Endometrium (tissue), 2 donors: ENCODE data around the gene IDH3G.
"Not testable (repeated sequence)": the region's sequence is repeated elsewhere in the genome, so short reads cannot be mapped to it uniquely, and the experiment has no call there.

Experiments
- FAIRE-seq: peaks from 2 replicates; lab custom pipeline; 2012; peaks lifted over from hg19 to GRCh38; lab: Jason Lieb, UNC
- donor health status: control.
- donor health status: control.

IDH3G gene

GRCh38 chrX:153755136-153755535, 39.0 kb downstream of the IDH3G start:
- no peak for FAIRE-seq

- FAIRE-seq = no peak
Measured at GRCh38 chrX:153750127-153750774, 43.9 kb downstream of the IDH3G start.

- not testable (repeated sequence) for FAIRE-seq
Measured at GRCh38 chrX:153749017-153749416, 45.2 kb downstream of the IDH3G start.

GRCh38 chrX:153746991-153747390, 47.2 kb downstream of the IDH3G start:
- FAIRE-seq = not testable (repeated sequence)

- no peak for FAIRE-seq
Measured at GRCh38 chrX:153746359-153746758, 47.8 kb downstream of the IDH3G start.

GRCh38 chrX:153745067-153745433, 49.1 kb downstream of the IDH3G start:
- not testable (repeated sequence) for FAIRE-seq

GRCh38 chrX:153744210-153745066, 49.7 kb downstream of the IDH3G start:
- no peak for FAIRE-seq

GRCh38 chrX:153743468-153744209, 50.5 kb downstream of the IDH3G start:
- not testable (repeated sequence) for FAIRE-seq

GRCh38 chrX:153742796-153743467, 51.2 kb downstream of the IDH3G start:
- FAIRE-seq = not testable (repeated sequence)

GRCh38 chrX:153742111-153742510, 52.1 kb downstream of the IDH3G start:
- not testable (repeated sequence) for FAIRE-seq

GRCh38 chrX:153741446-153741845, 52.7 kb downstream of the IDH3G start:
- FAIRE-seq = no peak

- no peak for FAIRE-seq
Measured at GRCh38 chrX:153740631-153741222, 53.4 kb downstream of the IDH3G start.

GRCh38 chrX:153739754-153740486, 54.3 kb downstream of the IDH3G start:
- no peak for FAIRE-seq

- no peak for FAIRE-seq
Measured at GRCh38 chrX:153738056-153738605, 56.0 kb downstream of the IDH3G start.

- FAIRE-seq = no peak
Measured at GRCh38 chrX:153736871-153737441, 57.2 kb downstream of the IDH3G start.

GRCh38 chrX:153736071-153736820, 57.9 kb downstream of the IDH3G start:
- FAIRE-seq = no peak
